Thoracic aorta (tissue), 2 donors: Measurements from ENCODE around the gene GTF2I. TPM values are rescaled to one million over a fixed set of nuclear protein-coding genes. Genes with fewer than 3 reads are reported as not detected.
A peak's percentile ranks its signal among the peaks of the same experiment; 100 is the strongest.
"Not testable (repeated sequence)": the region's sequence is repeated elsewhere in the genome, so short reads cannot be mapped to it uniquely, and the experiment has no call there.

Experiments
- ATAC-seq: fragments of 150-250 bp; one replicate; pipeline ENCODE4 v1.8.0; 2017; ENCODE audit warnings: low read depth; ENCODE audit not compliant: insufficient number of reproducible peaks, low FRiP score
- DNase-seq: peaks from one replicate; pipeline ENCODE4 v3.0.0-alpha.2; 2020; ENCODE audit warnings: low spot score
- H3K27ac ChIP-seq, 2 donors: fragments of 200-600 bp; sonication (generic); 1 replicate in 1 of 2; 2 replicates in 1 of 2; pipeline ENCODE4 v1.5.1; 2016; ENCODE audit warnings: mild to moderate bottlenecking in 2 of 2, moderate library complexity in 2 of 2
- H3K27me3 ChIP-seq: fragments of 200-600 bp; sonication (generic); replicated peaks from 2 replicates; pipeline ENCODE4 v1.6.0; 2016; ENCODE audit warnings: mild to moderate bottlenecking; ENCODE audit not compliant: insufficient read depth
- H3K36me3 ChIP-seq: fragments of 200-600 bp; sonication (generic); one replicate; pipeline ENCODE4 v1.5.1; 2016
- H3K4me1 ChIP-seq, 2 donors: fragments of 200-600 bp; sonication (generic); 1 replicate in 1 of 2; 2 replicates in 1 of 2; pipeline versions ENCODE4 v1.5.1 to v1.6.0; 2016; ENCODE audit warnings: low read depth in 2 of 2, mild to moderate bottlenecking in 1 of 2; ENCODE audit not compliant: control insufficient read depth in 1 of 2
- H3K4me3 ChIP-seq: fragments of 200-600 bp; sonication (generic); 2 replicates; pipeline ENCODE4 v1.5.1; 2016; ENCODE audit warnings: mild to moderate bottlenecking
- H3K9me3 ChIP-seq: fragments of 200-600 bp; sonication (generic); 2 replicates; pipeline ENCODE4 v1.5.1; 2016
- total RNA-seq, 2 donors: library from RNA; depleted of rRNA; stranded (reverse); fragments of >200 nt; gene quantifications; one replicate each; pipeline versions ENCODE4 v1.1.0 to v1.2.3, GENCODE V29; 2016

Gene GTF2I
- total RNA-seq, 2 donors from 2014 or later = 107 to 157 TPM

DNA sequence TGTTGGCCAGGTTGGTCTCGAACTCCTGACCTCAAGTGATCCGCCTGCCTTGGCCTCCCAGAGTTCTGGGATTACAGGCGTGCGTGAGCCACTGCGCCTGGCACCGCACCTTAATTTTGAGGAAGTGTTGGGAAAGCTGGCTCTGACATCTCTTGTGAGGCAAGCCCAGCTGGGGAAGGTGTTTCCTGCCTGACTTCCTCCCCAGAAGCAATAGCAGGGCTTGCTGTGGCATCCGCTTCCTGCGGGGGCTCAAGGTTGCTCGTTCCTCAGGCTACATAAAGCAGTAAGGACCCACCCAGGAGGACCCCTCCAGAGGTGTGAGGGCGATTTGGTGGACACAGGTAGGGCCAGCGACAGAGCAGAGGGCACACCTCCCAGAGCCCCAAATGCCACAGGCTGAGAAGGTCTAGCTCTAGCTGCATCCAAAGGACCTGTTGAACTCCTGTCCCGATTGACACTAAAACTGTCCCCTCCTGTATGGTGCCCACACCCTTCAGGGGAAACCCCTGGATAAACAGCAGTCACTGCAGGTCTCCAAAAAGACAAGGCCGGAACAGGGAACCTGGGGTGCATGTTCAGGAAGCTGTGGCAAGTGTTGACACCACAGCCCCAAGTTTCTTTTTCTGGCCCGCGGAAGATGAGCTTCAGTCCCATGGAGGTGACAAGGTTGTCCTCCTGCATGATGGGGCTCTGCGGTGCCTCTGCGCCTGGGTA is 107.8 kb downstream of the GTF2I start:
- H3K4me3 ChIP-seq, H3K9me3 ChIP-seq, ATAC-seq, H3K27me3 ChIP-seq, DNase-seq, H3K4me1 ChIP-seq, H3K36me3 ChIP-seq, H3K27ac ChIP-seq: not testable (repeated sequence)

DNA sequence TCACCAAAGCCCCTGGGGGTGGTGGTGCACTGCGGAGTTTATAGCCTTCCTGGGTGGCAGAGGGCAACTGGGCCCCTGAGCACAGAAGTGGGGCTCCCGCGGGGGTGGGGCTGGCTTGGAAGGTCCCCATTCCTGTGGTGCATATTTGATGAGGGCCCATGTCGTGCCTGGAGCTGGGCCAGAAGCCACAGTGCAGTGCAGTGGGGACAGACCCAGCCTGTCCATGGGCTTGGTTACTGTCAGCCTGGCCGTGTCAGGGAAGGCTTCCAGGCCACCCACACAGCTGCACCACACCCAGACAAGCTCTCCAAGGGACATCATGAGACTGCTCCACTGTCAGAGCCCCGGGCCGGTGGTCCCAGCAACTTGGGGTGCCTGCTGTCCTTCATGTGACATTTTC is 109.0 kb downstream of the GTF2I start:
- H3K27me3 ChIP-seq, DNase-seq, H3K9me3 ChIP-seq, H3K4me1 ChIP-seq, H3K36me3 ChIP-seq, H3K4me3 ChIP-seq, H3K27ac ChIP-seq, ATAC-seq: not testable (repeated sequence)

DNA sequence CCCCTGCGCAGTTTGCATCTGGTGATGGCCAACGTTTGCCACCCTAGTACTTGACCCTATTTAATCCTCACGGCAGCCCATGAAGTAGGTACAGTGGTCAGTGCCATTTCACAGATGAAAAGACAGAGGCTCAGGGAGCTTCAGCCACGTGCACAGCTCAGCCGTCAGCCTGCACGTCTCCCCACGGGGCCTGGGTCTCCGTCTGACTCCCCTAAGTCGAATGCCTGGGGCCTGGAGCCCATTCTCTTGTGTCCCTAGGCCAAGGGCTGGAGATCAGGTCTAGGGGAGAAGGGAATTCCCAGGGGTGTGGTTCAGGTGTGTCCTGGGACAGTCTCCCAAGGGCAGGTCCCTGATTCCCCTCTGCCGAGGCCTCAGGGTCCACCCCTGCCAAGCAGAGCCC is 109.5 kb downstream of the GTF2I start:
- not testable (repeated sequence) for H3K4me3 ChIP-seq, H3K36me3 ChIP-seq, DNase-seq, H3K27me3 ChIP-seq, ATAC-seq, H3K4me1 ChIP-seq, H3K27ac ChIP-seq, H3K9me3 ChIP-seq

DNA sequence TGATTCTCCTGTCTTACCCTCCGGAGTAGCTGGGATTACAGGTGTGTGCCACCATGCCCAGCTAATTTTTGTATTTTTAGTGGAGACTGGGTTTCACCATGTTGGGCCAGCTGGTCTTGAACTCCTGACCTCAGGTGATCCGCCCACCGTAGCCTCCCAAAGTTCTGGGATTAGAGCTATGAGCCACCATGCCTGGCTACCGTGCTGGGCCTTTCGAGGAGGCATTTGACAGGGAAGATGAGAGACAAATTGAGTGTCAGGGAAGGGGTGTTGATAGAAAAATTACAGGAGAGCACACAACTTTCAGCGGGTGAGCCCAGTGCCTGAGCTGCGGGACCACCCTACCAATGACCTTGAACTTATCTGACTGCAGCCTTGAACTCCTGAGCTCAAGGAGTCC is 112.5 kb downstream of the GTF2I start:
- not testable (repeated sequence) for H3K36me3 ChIP-seq, H3K9me3 ChIP-seq, ATAC-seq, DNase-seq, H3K27me3 ChIP-seq, H3K27ac ChIP-seq, H3K4me1 ChIP-seq, H3K4me3 ChIP-seq

DNA sequence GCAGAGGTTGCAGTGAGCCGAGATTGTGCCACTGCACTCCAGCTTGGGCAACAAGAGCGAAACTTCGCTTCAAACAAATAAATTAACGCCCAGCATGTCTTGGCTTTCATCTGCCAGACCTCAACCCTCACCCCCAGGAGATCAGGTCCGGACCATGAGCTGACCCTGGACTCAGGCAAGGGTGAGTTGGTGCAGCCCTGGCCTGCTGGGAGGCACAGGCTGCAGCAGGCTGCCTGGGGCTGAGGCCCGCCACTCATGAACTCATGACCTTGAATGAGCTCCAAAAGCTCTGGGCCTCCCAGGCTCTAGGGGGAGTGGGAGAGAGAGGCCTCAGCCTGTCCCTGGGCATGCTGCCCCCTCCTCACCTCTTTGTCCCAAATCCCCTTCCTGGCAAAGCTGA is 114.6 kb downstream of the GTF2I start:
- ATAC-seq, H3K27me3 ChIP-seq, H3K36me3 ChIP-seq, H3K4me1 ChIP-seq, H3K4me3 ChIP-seq, DNase-seq, H3K9me3 ChIP-seq, H3K27ac ChIP-seq: not testable (repeated sequence)

DNA sequence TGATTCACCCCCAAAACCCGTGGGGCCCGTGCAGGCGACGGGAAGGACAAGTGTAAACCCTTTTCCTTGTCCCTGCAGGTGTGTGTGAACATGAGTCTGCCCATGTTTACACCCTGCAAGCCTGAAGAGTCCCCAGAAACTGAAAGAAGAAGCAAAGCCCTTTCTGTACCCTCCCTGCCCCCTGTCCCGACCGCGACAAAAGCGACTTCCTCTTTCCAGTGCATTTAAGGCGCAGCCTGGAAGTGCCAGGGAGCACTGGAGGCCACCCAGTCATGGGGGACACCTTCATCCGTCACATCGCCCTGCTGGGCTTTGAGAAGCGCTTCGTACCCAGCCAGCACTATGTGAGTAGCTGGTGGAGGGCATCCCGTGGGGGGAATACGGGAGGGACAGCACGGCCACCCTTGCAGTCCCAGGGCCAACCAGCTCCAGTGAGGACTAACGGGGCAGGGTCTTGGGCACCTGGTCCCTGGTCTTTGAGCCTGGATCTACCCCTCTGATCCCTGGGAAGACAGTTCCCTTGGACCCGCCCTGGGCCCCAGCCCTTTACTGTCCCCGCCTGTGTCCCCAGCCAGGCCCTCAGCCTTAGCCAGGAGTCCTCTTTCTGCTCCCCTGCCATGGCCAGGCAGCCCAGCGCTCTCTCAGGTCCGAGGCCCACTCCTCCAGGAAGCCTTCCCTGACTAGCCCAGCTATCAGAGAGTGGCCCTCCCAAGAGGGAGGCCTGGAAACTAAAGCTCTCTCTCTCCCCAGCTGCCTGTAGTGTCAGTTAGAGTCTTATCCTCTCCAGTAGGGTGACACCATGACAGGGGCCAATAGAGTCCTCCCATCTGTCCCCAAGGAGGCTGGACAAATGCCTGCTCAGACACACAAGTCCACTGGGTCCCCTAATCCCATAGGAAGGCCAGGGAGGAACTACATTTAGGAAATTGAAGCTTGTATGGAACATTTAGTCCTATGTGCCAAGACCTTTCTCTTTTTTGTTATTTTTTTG is 116.5 kb downstream of the GTF2I start, which contains the start of gene NCF1:
Gene NCF1, plus strand, starts transcription at position 252 of the 991 bp plus-strand sequence. Its CDS starts 21 bp downstream, at position 273.
- not testable (repeated sequence) for H3K9me3 ChIP-seq, H3K36me3 ChIP-seq, H3K4me3 ChIP-seq, H3K27ac ChIP-seq, H3K27me3 ChIP-seq, H3K4me1 ChIP-seq, DNase-seq, ATAC-seq

DNA sequence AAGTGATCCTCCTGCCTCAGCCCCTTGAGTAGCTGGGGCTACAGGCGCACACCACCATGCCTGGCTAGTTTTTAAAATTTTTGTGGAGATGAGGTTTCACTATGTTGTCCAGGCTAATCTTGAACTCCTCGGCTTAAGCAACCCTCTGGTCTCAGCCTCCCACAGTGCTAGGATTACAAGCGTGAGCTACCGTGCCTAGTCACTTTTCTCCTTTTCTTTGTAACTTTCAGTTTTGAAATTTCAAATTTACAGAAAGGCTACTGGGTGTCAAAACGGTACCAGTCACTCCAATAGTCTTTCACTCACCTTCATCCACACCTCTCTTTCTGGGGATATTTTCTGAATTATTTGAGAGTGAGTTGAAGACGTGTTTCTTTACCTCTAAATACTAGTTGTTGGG is 117.6 kb downstream of the GTF2I start:
- H3K27me3 ChIP-seq, H3K4me3 ChIP-seq, H3K36me3 ChIP-seq, H3K27ac ChIP-seq, DNase-seq, H3K9me3 ChIP-seq, H3K4me1 ChIP-seq, ATAC-seq: not testable (repeated sequence)

DNA sequence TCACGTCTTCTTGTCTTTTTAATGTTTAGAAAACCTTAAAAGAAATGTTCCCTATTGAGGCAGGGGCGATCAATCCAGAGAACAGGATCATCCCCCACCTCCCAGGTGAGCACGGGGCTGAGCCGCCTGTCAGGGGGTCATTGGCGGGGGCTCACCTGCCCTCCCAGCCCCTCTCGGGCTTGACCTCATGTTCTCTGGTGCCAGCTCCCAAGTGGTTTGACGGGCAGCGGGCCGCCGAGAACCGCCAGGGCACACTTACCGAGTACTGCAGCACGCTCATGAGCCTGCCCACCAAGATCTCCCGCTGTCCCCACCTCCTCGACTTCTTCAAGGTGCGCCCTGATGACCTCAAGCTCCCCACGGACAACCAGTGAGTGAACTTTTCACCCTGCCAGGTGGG is 121.5 kb downstream of the GTF2I start:
- not testable (repeated sequence) for ATAC-seq, H3K9me3 ChIP-seq, H3K27ac ChIP-seq, H3K27me3 ChIP-seq, H3K4me1 ChIP-seq, H3K36me3 ChIP-seq, H3K4me3 ChIP-seq, DNase-seq

DNA sequence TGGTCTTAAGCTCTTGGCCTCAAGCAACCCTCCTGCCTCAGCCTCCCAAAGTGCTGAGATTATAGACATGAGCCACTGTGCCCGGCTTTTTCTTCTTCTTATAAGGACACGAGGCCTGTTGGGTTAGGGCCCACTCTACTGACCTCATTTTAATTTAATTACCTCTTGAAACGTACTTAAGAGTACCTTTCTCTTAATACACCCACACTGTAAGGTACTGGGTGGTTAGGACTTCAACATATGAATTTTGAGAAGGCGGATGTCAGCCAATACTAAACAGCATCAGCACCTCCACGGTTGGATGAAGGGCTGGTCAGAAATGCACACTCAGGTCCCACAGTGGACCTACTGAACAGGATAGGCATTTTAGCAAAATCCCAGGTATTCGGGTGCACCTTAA is 124.2 kb downstream of the GTF2I start:
- not testable (repeated sequence) for H3K27me3 ChIP-seq, DNase-seq, H3K36me3 ChIP-seq, ATAC-seq, H3K4me3 ChIP-seq, H3K27ac ChIP-seq, H3K9me3 ChIP-seq, H3K4me1 ChIP-seq

DNA sequence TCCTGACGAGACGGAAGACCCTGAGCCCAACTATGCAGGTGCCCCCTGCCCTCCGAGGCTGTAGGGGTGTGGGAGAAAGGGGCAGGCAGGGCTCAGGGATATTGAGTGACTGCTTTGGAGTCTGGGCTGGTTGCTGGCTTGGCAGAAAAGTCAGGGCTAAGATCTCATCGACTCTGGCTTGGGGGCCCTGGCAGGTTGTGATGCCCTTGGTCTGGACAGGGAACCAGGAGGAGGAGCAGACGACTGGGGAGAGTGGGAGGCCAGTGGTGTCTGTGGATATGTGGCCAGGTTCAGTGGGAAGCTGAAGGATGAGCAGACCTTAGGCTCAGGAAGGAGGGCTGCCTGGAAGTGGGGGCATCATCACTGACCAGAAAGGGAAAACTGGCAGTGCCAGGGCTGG is 126.1 kb downstream of the GTF2I start:
- H3K4me3 ChIP-seq, H3K9me3 ChIP-seq, H3K4me1 ChIP-seq, H3K27me3 ChIP-seq, H3K36me3 ChIP-seq, DNase-seq, H3K27ac ChIP-seq, ATAC-seq: not testable (repeated sequence)

DNA sequence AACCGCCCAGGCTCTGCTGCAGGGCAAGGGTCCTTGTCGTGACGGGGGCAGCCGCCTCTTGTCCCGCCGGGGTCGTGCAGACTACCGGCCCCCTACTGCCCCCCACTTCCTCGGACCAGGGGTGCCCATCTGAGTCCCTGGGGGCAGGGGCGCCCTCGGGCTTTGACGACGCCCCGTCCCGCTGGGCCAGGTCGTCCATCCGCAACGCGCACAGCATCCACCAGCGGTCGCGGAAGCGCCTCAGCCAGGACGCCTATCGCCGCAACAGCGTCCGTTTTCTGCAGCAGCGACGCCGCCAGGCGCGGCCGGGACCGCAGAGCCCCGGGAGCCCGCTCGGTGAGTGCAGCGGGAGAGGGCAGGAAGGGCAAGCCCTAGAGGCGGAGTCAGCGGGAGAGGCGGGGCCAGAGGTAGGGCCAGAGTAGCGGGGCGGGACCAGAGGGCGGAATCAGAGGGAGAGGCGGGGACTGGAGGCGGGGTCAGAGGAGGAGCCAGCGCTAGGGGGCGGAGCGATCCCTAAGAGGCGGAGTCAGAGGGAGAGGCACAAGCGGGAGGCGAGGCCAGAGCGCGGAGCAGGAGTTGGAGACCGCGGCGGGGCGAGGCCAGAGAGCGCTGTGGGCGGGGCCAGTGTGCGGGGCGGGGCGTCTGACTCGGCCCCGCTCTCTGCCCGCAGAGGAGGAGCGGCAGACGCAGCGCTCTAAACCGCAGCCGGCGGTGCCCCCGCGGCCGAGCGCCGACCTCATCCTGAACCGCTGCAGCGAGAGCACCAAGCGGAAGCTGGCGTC is 131.0 kb downstream of the GTF2I start:
- H3K4me1 ChIP-seq, H3K27me3 ChIP-seq, H3K9me3 ChIP-seq, H3K27ac ChIP-seq, H3K36me3 ChIP-seq: not testable (repeated sequence)
- peak; percentile 88 for DNase-seq
- ATAC-seq = peak; percentile 97
- H3K4me3 ChIP-seq = peak overlapping the region; percentile 63
